ENCODE measurements around the gene PPP2R5A.

GRCh38 chr1:212237651-212238050, 47.6 kb upstream of the PPP2R5A start:
- TF ChIP-seq POLR2A (IDR thresholded peaks at IDR 0.05), result no peak
- TF ChIP-seq CTCF (IDR thresholded peaks at IDR 0.05), result no peak
- no peak for TF ChIP-seq POLR2AphosphoS5 (IDR thresholded peaks at IDR 0.05)
- no peak for TF ChIP-seq EP300 (IDR thresholded peaks at IDR 0.05)

All from upper lobe of left lung (tissue), 4 donors.